ENCODE data around the gene BBX.

BBX gene

GRCh38 chr3:107657971-107658370, 135.2 kb downstream of the BBX start:
- DNase-seq (ENCODE audit: low spot score): no peak

GRCh38 chr3:107660306-107660976, 137.7 kb downstream of the BBX start:
- no peak for DNase-seq (ENCODE audit: low spot score)

- DNase-seq (ENCODE audit: low spot score): no peak
Observed at GRCh38 chr3:107661447-107662123, 138.8 kb downstream of the BBX start.

- DNase-seq (ENCODE audit: low spot score): no peak
Observed at GRCh38 chr3:107662124-107662507, 139.4 kb downstream of the BBX start.

DNA sequence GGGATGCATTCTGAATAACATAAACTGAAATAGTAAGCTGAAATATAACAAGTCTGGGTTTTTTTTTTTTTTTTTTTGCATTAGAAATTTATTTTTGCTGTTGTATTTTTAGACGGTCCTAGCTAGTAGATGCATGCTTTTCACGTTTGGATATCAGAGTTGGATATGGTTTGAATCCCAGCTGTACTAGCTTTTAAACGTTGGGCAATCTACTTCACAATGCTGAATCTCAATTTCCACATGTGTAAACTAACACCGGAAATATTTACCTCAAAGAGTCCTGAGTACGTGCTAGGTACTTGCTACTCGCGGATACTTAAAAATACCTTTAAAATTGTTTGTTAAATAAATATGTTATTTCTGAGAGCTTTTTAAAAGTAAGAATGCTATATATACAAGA, 139.8 kb downstream of the BBX start:
- DNase-seq (ENCODE audit: low spot score): no peak

DNA sequence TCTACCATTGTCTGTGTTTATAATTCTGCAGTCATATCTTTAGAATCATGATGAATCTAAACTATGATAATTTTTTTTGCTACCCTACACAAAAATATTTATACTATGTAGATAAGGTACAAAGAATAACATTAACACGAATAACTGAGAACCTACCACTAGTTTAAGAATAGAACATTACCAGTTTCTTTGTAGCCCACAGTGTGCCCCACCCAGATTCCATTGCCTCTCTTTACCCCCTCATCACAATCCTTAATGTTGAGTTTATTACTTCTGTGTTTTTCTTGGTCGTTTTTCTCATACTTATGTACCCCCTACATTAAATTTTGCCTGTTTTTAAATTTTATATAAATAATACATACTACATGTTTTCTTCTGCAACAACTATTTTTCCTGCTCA, 140.5 kb downstream of the BBX start:
- no peak for DNase-seq (ENCODE audit: low spot score)

DNA sequence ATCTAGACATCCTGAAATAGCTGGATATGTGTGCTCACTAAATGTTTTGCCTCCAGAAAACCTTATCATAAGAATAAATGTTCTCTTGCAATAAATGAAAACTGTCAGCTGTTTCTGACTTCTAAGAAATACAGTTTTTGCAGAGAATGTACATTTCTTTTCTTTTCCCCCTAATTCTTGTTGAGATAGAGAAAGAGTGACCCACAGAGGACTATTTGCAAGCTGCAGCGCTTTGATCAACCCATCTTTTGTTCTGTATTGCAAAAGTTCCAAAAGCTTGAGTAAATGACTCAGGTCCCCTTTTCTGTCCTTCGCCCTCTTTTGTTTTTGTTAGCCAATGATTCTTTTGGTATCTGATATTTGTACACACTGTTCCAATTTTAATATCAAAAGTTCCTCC, 141.9 kb downstream of the BBX start:
- DNase-seq (ENCODE audit: low spot score): no peak

DNA sequence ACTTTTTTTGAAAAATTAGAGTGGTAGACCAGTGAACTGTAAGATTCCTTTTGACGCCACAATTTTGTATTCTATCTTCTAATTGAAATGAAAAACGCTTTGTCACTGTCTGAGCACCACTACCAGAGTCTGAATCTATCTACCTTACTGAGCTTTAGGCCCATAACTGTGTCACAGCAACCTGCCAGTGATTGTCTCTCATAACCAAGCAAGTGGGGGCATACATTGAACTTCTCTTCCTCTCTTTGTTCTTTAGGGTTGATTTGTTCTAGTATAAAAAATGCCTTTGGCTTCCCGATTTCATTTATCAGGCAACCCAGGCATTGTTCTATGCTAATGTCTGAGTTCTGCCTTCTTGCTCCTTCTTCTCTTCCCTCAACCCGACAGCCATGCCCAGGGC, 142.6 kb downstream of the BBX start:
- no peak for DNase-seq (ENCODE audit: low spot score)

GRCh38 chr3:107666853-107667252, 144.1 kb downstream of the BBX start:
- DNase-seq (ENCODE audit: low spot score): no peak

- no peak for DNase-seq (ENCODE audit: low spot score)
Observed at GRCh38 chr3:107668416-107668815, 145.7 kb downstream of the BBX start.

- no peak for DNase-seq (ENCODE audit: low spot score)
Observed at GRCh38 chr3:107668963-107669362, 146.2 kb downstream of the BBX start.

- DNase-seq (ENCODE audit: low spot score): no peak
Observed at GRCh38 chr3:107669669-107670068, 146.9 kb downstream of the BBX start.

DNA sequence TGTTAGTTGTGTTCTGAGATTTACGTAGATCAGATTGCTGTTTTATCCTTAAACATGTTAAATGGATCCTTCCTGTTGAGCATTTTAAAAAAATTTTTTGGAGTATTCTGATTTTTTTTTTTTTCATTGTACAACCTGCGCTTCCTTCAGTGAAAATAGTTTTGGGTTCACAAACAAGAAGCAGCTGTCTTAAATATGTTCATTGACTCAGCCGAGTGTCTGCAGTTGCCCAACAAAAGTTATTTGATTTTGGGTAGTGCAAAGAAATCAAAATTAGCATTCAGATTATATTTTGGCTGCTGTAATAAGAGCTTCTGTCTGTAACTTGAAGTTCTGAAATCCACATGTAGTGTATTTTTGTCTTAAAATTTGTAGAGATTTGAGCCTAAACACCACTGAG, 148.2 kb downstream of the BBX start:
- DNase-seq (ENCODE audit: low spot score): no peak

GRCh38 chr3:107674371-107674770, 151.6 kb downstream of the BBX start:
- no peak for DNase-seq (ENCODE audit: low spot score)

DNA sequence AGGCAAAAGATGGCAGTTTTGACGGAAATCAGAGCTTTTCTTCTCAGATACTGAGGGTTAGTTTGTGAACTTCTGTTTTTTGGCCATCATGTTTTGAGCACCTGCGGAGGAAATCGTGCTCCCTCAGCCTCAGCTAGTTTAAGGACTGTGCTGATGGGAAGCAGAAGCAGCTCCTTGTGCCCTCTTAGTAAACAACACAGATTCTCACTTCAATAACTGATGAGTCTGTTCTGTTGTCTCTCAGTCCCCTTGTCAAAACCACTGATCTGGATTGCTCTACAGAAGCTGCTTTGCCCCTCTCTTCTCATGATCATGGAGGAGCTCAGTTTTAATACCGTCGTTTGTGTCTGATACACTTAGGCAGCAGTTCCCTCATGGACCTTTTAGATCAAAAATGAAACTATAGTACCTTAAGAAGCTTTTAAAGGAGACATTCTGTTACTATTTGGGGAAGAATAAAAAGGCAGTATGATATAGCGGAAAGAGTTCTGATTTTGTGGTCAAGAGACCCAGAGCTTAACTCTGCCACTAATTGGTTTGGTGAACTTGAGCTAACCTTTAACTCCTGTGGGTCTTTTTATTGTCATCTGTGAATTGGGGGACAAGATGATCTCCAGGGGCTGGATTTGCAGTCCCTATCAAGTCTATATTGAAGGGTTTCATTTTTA, 152.6 kb downstream of the BBX start:
- DNase-seq (ENCODE audit: low spot score): no peak

DNA sequence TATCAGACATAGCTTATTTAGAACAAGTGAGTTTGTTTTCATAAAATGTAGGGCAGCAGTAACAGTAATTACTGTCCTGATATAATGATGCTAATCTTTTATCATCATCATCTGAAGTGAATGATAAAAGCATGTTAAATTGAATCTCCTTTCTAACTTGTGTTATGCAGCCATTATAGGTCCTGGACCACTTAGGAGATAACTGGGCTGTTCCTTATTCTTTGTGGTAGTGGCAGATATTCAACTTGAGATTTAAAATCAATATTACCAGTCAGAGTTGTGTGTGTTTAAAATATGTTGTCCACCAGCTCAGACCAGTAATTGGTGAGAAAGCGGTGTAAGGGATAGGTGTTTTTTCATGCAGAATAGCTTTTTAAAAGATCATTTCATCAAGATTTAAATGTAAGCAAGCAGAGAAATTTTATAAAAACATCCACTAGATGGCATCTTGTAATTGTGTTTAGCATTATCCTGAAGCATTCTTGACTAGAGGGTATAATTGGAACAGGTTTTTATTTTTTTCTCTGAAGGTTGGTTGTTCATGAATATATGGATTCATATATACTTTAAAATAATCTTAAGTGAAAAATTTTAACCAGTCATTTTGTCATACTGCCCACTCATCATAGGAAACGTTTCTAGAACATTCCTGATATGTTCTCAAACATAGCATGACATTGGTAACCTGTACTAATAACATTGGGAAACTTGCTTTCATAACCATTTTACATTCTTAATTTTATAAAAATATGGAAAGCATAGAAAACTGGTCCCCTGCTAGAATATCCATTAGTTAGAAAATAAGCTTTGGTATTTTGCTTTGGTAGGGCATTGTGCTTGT, 153.9 kb downstream of the BBX start:
- DNase-seq (ENCODE audit: low spot score): peak; percentile 51

DNA sequence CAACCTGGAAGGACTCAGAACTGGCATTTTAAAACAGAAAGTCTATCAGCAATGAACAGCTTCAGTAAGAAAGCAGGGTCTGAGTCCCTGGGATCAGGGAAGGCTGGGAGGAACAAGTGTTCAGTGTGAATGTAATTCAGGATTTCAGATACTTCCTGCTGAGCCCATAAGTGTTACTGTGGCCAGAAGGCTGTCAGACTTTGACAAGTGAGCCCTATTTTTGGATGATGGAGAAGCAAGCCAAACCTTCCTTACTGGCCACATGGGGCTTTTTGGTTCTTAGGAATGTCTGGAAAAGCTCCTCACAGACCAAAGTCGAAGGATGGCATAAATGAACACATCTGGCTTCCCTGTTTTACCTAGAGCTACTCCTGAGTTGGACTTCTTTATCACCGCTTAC, 157.2 kb downstream of the BBX start:
- DNase-seq (ENCODE audit: low spot score): no peak

- DNase-seq (ENCODE audit: low spot score): no peak
Observed at GRCh38 chr3:107680698-107681097, 157.9 kb downstream of the BBX start.

DNA sequence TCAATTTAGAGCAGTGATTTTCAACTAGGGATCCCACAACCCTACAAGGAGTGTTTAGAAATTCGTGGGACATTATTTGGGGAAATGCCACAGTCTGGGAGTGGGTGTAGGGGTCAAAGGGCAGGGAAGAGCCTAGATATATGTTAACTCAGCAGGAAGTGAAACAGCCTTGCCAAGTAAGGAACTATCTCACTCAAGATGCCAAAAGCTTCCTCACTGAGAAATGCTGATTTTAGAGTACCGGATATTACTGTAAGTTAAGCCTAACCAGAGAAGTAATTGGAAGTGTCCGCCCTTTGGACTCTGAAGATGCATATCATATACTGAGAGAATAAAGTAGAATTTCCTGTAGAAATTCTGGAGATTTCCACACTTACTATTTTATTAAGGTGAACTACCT, 158.6 kb downstream of the BBX start:
- no peak for DNase-seq (ENCODE audit: low spot score)

GRCh38 chr3:107682580-107682979, 159.8 kb downstream of the BBX start:
- no peak for DNase-seq (ENCODE audit: low spot score)

DNA sequence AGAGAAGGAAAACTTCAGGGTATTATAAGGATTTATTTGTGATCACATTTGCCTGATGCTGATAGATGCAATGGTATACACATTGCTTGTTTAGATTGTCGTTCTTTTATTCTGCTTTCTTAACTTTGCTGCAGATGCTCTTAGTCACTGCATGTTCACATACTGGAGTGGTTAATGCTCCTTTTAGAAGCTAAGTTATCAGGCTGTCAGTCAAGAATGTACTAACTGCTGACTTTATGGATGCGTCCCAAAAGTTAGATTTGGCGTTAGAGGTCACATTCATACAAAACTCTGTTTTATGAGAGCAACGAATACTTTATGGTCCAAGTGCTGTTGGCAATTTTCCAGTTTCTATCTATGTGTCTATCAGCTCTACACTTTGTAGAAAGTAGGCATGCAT, 160.7 kb downstream of the BBX start:
- no peak for DNase-seq (ENCODE audit: low spot score)

GRCh38 chr3:107684431-107684925, 161.7 kb downstream of the BBX start:
- no peak for DNase-seq (ENCODE audit: low spot score)

Data from LoVo (cell line).